Measurements from ENCODE around the gene GAL.

- no peak for TF ChIP-seq EZH2 (IDR thresholded peaks at IDR 0.05; ENCODE audit: insufficient read depth, poor library complexity, severe bottlenecking)
- no peak for TF ChIP-seq EZH2phosphoT487 (IDR thresholded peaks at IDR 0.05; ENCODE audit: insufficient read depth, low read depth)
Measured at GRCh38 chr11:68687986-68688385, 3.6 kb downstream of the GAL start.
